Measurements from ENCODE around the gene C2orf76.
A peak's percentile ranks its signal among the peaks of the same experiment; 100 is the strongest.
"Not testable (repeated sequence)": the region's sequence is repeated elsewhere in the genome, so short reads cannot be mapped to it uniquely, and the experiment has no call there.

C2orf76 gene

DNA sequence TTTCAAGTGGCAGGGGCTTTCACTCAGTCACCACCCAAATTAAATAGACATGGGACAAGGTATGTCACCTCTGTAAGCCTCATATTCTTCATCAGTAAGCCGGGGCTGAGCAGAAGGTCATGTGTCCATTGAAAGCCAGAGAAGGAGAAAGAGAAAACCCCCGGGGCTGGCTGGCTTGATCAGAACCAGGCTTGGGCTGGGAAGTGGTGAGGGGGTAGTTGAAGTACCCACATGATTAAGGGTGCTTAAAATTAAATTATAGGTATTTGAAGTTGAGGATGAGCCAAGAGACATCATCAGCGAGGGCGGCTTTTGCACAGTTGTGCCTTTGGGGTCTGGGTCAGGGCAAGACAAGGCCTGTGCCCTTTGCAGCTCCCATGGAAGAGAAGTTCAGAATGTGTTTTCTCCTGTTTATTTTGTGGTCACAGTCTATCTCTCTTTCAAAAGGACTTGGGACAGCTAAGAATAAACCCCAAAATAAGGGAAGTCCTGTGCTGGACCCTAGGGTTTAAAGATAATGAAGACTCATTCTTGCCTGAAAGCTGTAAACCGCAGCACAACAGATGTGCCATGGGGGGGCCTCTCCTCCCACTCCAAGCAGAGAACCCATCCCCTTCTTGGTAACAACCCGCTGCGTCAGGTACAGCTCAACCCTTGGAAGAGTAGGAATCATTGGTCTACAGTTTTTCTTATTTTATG lies 10.8 kb upstream of the C2orf76 start:
- DNase-seq: no peak

DNA sequence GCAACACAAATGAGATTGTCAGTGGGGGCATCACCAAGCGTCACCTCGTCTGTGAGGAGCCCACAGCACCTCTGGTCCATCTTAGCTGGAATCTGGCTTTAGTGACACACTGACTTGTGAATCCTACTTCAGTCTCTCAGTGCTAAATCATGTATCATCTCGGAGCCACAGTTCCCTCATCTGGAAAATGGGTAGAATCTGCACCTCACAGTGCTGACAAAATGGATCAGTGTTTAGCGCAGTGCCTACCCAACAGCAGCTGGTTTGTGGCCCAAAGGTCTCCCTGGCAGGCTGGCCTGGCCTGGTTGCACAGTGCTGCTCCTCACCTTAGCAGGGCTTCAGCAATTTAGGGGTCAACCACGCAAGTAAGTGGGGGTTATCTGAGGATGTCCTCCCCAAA lies 10.2 kb upstream of the C2orf76 start:
- no peak for DNase-seq

DNA sequence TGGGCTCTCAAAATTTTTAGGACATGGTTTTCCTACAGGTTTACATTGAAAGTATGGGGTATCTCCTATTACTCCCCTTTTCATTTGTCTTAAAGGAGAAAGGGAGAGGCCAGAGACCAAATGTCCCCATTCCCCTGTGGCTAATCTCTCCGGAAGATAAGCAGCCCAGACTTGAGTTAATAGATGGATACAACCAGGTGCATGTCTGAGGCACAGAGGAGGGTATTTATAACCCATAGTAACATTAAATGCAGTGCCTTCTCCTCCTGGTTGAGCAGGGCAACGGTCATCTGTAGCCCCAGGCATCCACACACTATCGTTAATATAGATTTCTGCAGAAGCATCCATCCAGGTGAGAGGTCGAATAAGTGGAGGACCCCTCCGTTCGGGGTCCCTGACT lies 9.8 kb upstream of the C2orf76 start:
- not testable (repeated sequence) for DNase-seq

DNA sequence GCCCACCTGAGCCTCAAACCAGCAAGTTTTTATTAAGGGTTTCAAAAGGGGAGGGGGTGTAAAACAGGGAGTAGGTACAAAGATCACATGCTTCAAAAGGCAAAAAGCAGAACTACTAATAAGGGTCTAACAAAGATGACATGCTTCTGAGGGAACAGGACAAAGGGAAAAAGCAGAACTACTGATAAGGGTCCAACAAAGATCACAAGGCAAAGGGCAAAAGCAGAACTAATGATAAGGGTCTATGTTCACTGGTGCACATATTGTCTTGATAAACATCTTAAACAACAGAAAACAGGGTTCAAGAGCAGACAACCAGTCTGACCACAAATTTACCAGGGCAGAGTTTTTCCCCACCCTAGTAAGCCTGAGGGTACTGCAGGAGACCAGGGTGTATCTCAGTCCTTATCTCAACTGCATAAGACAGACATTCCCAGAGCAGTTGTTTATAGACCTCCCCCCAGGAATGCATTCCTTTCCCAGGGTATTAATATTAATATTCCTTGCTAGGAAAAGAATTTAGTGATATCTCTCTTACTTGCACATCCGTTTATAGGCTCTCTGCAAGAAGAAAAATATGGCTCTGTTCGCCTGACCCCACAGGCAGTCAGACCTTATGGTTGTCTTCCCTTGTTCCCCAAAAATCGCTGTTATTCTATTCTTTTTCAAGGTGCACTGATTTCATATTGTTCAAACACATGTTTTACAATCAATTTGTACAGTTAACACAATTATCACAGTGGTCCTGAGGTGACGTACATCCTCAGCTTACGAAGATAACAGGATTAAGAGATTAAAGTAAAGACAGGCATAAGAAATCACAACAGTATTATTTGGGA lies 7.5 kb upstream of the C2orf76 start:
- not testable (repeated sequence) for DNase-seq

DNA sequence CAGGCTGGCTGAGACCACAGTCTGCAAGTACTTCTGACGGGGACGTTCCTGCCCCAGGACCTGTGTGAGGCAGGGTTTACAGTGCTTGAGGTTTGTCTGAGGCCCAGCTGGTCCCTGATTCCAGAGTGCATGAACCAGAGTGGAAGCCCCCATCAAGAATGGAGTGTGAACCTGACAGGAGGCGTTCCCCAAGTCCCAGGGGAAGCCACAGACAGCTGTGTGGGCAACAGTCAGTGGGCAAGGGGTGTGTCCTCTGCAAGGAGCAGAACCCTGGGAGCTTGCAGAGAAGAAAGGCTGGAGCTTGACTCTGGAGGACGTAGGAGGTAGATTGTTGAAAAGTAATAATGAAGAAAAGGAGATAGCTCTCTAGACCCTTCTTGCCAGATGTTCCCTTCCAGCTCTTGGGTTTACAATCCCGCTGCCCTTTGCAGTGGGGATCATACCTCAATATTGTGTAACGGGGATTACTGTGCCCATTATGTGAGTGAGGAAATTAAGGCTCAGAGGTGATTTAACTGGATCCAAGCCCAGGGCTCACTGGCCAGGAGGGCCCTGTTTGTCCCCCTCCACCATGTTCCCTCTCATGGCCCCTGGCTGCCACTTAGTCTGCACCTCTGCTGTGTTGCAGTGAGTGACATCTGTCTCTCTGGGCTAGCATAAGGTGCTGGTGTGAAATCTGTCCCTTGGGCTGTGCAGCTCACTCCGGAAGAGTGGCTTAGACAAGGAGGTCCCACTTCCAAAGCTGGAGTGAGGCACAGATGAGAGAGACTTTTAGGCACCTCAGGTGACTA lies 6.3 kb upstream of the C2orf76 start:
- DNase-seq: no peak

DNA sequence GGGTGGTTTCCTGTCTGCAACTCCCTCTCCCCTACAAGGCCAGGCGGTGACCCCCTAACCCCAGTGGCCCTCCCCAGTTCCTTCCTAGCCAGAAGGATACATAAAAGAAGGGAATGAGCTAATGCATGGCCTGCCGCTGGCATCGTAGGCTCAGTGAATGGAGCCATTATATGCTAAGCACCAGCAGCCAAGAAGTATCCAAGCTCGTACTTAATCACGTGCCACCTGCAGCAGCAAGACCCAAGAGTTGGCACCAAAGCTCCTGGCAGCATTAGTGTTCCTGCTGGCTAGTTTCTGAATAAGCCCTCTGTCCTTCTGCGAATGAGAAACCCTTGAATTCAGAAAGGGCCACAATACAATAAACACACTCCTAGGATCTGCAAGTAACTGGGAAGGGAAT lies 4.5 kb upstream of the C2orf76 start:
- no peak for DNase-seq

DNA sequence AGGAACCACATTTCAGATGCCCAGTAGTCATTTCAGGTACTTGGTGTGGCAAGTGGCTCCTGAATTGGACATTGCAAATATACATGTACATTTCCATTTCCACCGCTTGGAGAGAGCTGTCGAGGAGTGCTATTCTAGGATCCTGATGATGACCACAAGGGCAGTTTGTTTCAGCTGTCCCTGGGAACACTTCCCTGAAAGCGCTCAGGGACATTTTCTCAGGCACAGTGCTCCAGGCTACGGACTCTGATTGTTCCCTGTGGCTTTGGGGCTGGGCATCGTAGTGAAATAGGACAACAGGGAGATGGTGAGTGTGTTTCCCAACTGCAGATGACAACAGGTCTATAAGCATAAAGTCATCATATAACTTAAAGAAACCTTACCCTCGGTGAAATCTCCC lies 3.2 kb upstream of the C2orf76 start:
- no peak for DNase-seq

DNA sequence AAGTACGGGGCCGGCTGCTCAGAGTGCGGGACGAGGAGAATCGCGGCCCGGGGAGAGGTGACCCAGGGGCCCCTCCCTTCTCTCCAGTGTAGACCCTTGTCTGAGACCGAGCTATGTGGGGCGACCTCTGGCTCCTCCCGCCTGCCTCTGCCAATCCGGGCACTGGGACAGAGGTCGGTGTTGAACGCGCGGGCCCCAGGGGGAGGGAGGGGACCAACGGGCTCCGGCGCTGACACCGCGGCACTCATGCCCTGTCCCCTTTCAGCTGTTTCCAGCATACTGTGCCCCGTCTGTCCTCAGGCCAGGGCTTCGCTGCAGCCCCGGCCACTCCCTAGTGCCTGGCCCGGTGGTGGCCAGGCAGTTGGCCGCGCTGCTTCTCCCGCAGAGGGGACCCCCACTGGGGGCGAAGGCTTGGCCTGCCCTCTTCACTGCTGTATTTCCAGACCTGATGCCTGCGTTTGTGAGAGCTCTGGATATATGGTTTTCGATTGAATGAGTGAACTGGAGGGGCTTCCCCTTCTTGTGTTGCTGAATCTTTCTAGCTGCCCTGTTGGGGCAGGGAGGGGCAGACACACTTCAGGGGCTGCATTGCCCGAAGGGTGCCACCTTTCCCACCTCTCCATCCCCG lies 952 bp upstream of the C2orf76 start:
- peak; percentile 21 for DNase-seq

DNA sequence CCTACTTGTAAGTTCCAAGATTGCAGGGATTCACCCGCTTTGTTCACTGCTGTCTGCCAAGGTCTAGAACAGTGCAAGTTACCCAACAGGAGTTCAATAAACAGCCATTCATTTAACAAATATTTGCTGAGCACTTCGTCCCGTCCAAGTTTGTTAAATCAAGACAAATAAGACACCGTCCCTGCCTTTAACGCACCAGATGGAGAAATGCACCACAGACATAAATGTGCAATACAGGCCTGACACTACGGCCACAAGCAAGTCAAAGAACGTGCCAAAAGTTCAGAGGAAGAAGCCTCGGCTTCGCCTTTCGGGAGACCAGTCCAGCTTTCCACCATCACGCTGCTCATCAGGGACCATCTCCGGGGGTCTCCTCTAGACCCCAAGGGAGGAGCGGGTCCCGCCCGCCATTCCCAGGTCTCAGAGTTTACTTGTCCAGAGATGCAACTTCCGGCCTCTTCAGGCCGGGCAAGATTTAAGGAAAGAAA lies 429 bp downstream of the C2orf76 start:
- peak; percentile 15 for DNase-seq

DNA sequence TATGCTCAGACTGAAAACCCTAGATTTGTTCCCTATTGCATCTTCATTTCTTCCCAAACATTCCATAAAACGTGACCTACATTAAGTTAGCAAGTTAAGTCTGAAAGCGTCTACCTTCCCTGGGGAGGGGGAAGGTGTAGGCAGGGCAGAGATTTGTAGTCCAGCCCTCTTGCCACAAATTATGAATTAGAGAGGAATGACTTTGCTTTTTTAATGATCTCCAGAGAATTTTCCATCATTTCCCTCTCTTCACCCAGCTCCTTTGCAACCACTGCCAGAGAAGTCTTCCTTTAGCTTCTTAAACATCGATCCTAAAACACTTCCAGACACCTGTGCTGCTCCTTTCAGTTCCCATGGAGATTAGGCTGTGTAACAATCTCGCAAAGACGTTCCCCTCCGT lies 1.2 kb downstream of the C2orf76 start:
- no peak for DNase-seq

DNA sequence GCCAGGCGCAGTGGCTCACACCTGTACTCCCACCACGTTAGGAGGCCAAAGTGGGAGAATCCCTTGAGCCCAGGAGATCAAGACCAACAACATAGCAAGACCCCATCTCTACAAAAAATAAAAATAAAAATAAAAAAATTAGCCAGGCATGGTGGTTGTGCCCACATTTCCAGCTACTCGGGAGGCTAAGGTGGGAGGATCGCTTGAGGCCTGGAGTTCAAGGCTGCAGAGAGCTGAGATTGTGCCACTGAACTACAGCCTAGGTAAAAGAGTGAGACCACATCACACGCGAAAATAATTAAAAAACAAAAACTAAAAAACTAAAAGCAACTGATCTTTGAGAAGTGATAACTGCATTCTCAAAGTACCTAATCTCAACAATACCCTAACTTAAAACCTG lies 1.8 kb downstream of the C2orf76 start:
- DNase-seq: no peak

DNA sequence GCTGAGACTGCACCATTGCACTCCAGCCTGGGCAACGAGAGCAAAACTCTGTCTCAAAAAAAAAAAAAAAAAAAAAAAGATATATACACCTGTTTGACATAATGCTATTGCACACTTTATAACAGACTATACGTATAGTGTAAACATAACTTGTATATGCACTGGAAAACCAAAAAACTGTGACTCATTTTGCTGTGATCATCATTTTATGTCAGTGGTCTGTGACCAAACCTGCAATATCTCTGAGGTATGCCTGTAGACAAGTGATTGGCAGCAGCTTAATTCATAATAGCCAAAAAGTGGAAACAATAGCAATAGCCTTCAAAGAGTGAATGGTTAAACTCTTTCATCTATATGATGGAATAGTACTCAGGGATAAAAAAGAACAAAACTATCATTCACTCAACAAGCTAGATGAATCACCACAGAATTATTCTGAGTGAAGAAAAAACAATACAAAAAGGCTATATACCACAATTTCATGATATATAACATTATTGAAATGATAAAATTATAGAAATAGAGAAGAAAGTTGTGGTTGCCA lies 6.1 kb downstream of the C2orf76 start:
- DNase-seq: no peak

DNA sequence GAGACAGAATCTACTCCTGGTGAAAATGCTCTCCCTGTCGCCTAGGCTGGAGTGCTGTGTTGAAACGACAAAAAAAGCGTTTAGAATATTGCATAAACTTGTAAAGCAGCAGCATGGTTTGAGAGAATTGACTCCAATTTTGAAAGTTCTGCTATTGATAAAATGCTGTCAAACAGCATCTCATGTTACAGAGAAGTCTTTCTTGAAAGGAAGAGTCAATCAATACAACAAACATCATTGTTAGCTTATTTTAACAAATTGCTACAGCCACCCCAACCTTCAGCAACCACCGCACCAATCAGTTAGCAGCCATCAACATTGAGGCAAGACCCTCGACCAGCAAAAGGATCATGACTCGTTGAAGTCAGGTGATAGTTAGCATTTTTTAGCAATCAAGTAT lies 6.9 kb downstream of the C2orf76 start:
- no peak for DNase-seq

DNA sequence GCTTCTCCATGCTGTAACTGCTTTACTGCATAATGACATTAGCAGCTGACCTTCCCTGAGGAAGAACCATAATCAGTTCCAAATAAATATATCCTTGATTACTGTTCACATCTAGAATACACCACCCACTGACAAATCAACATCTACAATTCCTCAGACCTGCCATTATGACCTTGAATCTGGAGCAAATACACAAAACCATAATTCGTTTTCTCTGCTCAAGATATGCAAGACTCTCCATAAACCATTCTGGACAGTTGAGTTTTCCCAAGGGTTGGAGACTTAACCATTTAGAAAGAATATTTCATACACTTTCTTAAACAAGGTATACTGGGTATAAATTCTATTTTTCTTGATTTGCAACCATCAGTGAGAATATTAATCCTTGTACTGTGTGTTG lies 11.8 kb downstream of the C2orf76 start:
- no peak for DNase-seq

DNA sequence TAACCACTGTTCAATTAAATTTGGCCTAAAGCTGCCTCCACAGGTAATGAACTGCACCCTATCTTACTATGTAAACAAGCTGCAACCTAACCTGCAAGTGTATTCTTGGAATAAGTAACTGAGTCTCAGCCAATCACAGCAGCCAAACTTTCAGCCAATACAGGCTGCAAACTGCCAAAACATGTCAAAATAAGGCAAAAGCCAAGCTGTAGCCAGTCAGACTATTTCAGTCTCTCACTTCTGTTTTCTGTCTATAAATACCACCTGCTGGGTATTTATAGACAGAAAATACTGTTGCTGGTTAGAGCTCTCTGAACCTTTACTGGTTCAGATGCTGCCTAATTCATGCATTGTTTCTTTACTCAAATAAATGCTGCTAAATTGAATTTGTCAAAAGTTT lies 14.3 kb downstream of the C2orf76 start:
- peak; percentile 9 for DNase-seq

DNA sequence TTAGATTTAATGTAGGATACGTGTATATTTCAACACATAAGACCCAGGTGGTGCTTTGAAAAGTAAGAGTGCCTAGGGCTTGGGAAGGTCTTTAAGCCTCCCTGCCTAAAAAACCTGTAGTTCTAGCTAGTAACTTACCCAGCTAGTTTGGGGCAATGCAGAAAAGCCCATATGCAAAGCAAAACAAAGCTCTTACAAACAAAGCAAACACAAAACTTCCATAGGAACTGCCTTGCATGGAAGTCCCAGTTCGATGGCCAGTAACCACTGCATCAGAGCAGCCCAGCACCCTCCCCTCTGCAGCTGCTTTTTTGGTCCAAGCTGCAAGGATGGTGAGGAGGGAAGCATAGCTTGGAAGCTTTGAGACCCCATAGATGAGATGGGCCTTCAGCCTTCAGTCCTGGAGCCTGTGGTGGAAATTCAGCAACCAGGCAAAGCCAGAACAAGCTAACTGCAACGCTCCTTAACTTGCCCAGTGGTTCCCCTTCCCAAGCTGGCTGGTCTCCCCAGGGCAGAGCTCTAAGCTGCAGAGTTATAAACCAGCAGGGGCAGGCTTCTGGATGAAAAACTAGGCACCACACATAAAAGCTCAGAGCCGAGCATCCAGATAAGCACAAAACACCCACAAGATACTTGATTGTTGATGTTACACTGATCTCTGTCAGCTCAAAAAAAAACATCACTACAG lies 16.2 kb downstream of the C2orf76 start:
- no peak for DNase-seq

DNA sequence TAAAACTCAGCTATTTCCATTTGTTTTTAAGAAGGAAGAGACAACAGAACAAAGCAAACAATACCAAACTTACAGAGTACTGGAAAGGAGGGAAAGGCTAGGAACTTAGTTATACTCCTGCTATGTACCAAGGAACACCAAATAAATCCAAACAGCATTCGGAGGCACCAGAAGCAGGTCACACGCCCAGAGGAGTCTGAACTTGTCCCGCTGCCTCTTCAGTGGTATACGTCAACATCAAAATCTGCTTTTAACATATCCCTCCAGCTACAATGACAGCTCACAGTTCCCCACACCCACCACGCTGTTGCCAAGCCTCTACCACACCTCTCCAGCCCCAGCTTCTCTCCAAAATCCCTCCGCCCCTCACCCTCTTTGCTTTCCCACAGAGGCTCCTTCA lies 17.3 kb downstream of the C2orf76 start:
- no peak for DNase-seq

DNA sequence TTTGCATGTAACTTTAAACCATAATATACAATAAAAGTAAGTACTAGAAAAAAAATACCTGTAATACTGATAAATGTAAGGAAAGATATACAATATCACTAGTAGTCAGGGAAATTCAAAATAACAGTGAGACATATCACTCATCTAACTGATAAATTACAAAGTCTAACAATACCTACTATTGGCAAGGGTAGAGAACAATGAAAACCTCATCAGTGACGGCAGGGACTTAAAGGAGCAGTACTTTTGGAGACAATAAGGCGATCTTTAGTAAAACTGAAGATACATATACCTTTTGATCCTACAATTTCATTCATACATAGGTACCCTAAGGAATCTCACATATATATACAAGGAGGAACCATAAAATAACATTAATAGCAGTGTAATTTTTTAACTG lies 24.9 kb downstream of the C2orf76 start:
- no peak for DNase-seq

DNA sequence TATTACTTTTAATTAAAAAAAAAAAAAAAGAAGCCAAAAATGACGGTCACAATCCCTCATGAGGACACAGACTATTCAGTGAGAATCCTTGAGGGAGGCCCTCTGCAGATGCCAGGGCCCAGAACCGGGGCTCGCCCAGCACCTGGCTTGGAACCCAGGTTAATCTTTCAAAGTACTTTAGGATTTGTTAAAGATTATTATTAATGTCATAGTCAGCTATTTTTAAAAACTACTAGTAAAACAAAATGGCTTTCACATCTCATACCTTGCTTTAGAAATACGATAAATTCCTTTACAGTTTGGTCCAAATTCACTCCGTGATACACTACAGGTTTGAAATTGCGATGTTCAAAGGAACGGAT lies 27.1 kb downstream of the C2orf76 start:
- DNase-seq: no peak

DNA sequence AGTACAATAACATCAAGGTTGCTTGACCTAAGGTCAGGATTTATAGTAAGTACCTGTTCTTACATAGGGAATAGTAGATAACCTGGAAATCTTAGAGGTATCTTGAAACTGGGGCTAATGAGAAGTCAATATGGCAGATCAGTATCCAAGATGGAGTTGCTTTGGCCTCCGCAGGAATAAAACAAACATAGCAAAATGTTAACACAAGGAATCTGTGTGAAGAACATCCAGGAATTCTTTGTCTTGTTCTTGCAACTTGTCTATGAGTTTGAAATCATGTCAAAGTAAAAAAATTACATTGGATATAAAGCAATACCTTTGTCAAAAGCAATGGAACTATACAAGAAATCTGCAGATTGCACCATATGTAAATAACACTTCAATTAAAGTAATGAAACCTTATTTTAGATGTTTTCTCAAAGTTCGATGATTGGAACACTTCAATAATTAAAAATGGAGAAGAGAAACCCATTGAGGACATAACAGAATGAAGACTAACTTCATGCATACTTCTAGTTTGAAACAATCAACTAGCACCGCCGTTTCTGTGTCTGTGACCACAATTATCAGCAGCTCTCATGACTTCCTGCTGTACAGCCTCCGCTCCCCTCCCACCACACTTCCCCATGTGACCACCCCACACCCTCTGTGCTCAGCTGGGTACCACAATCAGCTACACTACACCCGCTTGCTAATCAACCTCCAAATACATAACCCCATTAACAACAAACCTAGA lies 27.6 kb downstream of the C2orf76 start:
- peak; percentile 55 for DNase-seq

DNA sequence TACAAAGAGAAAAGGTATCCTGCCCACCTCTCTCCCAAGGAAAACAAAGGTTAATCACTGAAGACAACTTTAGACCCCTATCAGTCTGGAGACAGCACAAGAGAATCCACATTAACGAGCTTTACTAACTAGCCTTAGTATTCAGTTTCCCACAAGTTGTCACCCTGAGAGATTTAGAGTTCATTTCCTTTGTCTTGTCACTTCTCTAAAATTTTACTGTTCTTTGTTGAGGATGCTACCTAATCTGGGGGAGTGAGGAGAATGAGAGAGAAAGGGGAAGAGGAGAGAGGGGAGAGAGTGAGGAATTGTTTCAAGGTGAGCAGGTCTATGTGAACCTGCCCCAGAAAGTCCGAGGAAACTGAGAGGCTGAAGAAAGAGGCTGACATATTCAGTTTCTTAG lies 28.4 kb downstream of the C2orf76 start:
- DNase-seq: no peak

DNA sequence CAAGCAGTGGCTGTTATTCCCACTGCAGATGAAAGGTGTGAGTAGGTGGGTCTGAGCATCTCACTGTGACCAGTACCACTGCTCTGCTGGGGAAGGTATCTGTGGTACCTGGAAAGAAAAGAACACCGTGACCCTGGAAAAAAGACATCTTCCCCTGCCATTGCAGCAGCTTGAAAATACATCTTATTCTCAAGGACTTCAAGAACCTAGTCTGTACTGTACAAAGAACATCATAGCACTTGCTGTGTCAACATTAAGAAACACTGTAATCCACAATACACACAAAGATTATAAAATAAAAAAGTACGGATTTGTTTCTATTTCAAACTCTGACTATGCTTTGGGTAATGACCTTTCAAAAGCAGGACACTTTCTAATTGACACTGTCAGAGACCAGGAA lies 28.9 kb downstream of the C2orf76 start:
- DNase-seq: no peak
